Karpas-422 (cell line): Measurements from ENCODE around the gene SLC35F6. TPM values are rescaled to one million over a fixed set of nuclear protein-coding genes. Genes with fewer than 3 reads are reported as not detected.
"Not testable (repeated sequence)": the region's sequence is repeated elsewhere in the genome, so short reads cannot be mapped to it uniquely, and the experiment has no call there.

Source experiments
- DNase-seq: peaks from one replicate; pipeline ENCODE4 v3.0.0-alpha.2; 2015
- H2AFZ ChIP-seq: fragments of 200-600 bp; sonication (generic); 2 replicates; pipeline ENCODE4 v1.6.1; 2014; ENCODE audit warnings: antibody characterized with exemption, low read length, mixed read lengths
- H3K27ac ChIP-seq: fragments of 200-600 bp; sonication (generic); 2 replicates; pipeline ENCODE4 v1.5.1; 2014; ENCODE audit warnings: mild to moderate bottlenecking, low read length, moderate library complexity
- H3K27me3 ChIP-seq: fragments of 200-600 bp; sonication (generic); 2 replicates; pipeline ENCODE4 v1.6.1; 2014; ENCODE audit warnings: low read length, mixed read lengths
- H3K36me3 ChIP-seq: fragments of 200-600 bp; sonication (generic); 2 replicates; pipeline ENCODE4 v1.6.1; 2014; ENCODE audit warnings: low read length, mixed read lengths; ENCODE audit not compliant: insufficient read depth
- H3K4me1 ChIP-seq: fragments of 200-600 bp; sonication (generic); 2 replicates; pipeline ENCODE4 v1.6.1; 2014; ENCODE audit warnings: mild to moderate bottlenecking, low read length, mixed read lengths
- H3K4me2 ChIP-seq: fragments of 200-600 bp; sonication (generic); 2 replicates; pipeline ENCODE4 v1.6.1; 2014; ENCODE audit warnings: low read length, low read depth, mild to moderate bottlenecking; ENCODE audit not compliant: poor library complexity, severe bottlenecking
- H3K4me3 ChIP-seq: fragments of 200-600 bp; sonication (generic); 2 replicates; pipeline ENCODE4 v1.5.1; 2014; ENCODE audit warnings: mild to moderate bottlenecking, antibody characterized with exemption, low read length, mixed read lengths
- H3K79me2 ChIP-seq: fragments of 200-600 bp; sonication (generic); 2 replicates; pipeline ENCODE4 v1.6.1; 2014; ENCODE audit warnings: mild to moderate bottlenecking, low read length, mixed read lengths
- H3K9ac ChIP-seq: fragments of 200-600 bp; sonication (generic); 2 replicates; pipeline ENCODE4 v1.6.0; 2014; ENCODE audit warnings: low read length
- H3K9me2 ChIP-seq: fragments of 200-600 bp; sonication (generic), shearing (Covaris generic); replicated peaks from 2 replicates; pipeline ENCODE4 v1.6.0; 2014; ENCODE audit warnings: mild to moderate bottlenecking, low read length, moderate library complexity; ENCODE audit not compliant: insufficient read depth
- H3K9me3 ChIP-seq: fragments of 300-700, 200-600 bp; sonication (generic); 2 replicates; pipeline ENCODE4 v1.6.1; 2014; ENCODE audit warnings: low read length, mixed read lengths
- H4K20me1 ChIP-seq: fragments of 200-600 bp; sonication (generic); 2 replicates; pipeline ENCODE4 v1.6.1; 2014; ENCODE audit warnings: mild to moderate bottlenecking, antibody characterized with exemption, low read length, low read depth; ENCODE audit not compliant: insufficient read depth
- total RNA-seq: library from RNA; depleted of rRNA; stranded (reverse); fragments of >200 nt; shearing (Covaris generic); gene quantifications from 2 replicates; pipeline ENCODE4 v1.2.3, GENCODE V29; 2014; ENCODE audit warnings: low replicate concordance

The SLC35F6 gene
- total RNA-seq, 1 experiment from 2014 or later = 13.8 TPM

DNA sequence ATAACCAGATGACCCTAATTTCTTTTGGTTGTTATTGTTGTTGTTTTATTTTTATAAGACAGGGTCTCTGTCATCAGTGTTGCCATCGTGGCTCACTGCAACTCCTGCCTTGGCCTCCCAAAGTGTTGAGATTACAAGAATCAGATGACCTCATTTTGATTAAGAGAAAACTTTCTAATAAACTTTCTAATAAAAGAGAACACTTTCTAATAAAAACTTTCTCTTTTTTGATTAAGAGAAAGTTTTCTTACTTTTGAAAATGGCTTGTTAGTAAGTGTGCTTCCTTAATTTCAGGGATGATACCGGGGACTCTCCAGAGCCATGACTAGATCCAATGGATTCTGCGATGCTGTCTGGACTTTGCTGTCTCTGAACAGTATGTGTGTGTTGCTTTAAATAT, 29.4 kb downstream of the SLC35F6 start:
- H2AFZ ChIP-seq = no peak overlapping the region
- H3K79me2 ChIP-seq = peaks cover 34% of the 10 kb centered on the region
- no peak overlapping the region for H3K4me3 ChIP-seq
- no peaks in the 10 kb centered on the region for H4K20me1 ChIP-seq
- DNase-seq = no peak
- no peak overlapping the region for H3K4me2 ChIP-seq
- no peaks in the 10 kb centered on the region for H3K9me3 ChIP-seq
- H3K36me3 ChIP-seq = peaks cover 41% of the 10 kb centered on the region
- no peaks in the 10 kb centered on the region for H3K9me2 ChIP-seq
- no peak overlapping the region for H3K9ac ChIP-seq
- H3K27ac ChIP-seq = no peak overlapping the region
- no peaks in the 10 kb centered on the region for H3K4me1 ChIP-seq
- H3K27me3 ChIP-seq = no peaks in the 10 kb centered on the region

DNA sequence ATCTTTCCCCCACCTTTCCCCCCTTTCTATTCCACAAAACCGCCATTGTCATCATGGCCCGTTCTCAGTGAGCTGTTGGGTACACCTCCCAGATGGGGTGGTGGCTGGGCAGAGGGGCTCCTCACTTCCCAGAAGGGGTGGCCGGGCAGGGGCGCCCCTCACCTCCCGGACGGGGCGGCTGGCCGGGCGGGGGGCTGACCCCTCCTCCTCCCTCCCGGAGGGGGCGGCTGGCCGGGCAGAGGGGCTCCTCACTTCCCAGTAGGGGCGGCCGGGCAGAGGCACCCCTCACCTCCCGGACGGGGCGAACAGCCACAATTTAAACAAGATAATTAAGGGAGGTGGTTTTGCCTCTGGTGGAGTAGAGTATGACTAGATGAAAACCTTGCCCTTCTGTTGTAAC, 31.1 kb downstream of the SLC35F6 start:
- H3K4me2 ChIP-seq, DNase-seq, H3K9me2 ChIP-seq, H3K9me3 ChIP-seq, H4K20me1 ChIP-seq, H3K4me1 ChIP-seq, H2AFZ ChIP-seq, H3K27me3 ChIP-seq, H3K27ac ChIP-seq, H3K9ac ChIP-seq, H3K4me3 ChIP-seq: not testable (repeated sequence)
- H3K79me2 ChIP-seq = peaks cover 19% of the 10 kb centered on the region
- peaks cover 29% of the 10 kb centered on the region for H3K36me3 ChIP-seq

DNA sequence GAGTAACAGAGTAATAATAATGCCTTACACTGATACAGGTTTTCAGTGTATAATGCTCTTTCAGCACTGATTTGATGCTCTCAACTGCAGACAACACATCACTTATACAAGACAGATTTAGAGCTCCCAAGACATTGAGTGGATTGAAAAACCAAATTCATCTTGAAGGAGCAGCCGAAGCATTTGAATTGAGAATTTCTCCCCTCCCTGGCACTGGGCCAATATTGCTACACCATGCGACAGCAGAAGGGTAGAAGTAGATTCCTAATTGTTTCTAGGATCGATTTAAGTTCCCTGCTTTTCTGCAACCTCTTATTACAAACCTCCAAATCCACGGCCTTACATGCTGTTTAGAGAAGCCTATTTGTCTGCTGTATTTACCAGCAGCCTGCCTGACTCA, 37.2 kb downstream of the SLC35F6 start:
- H3K9ac ChIP-seq = no peak overlapping the region
- no peak overlapping the region for H3K4me3 ChIP-seq
- H3K79me2 ChIP-seq = no peaks in the 10 kb centered on the region
- no peaks in the 10 kb centered on the region for H3K4me1 ChIP-seq
- H3K9me3 ChIP-seq = no peaks in the 10 kb centered on the region
- H3K27me3 ChIP-seq = no peaks in the 10 kb centered on the region
- no peaks in the 10 kb centered on the region for H4K20me1 ChIP-seq
- no peak overlapping the region for H2AFZ ChIP-seq
- DNase-seq = no peak
- no peaks in the 10 kb centered on the region; the same call in 1 of the 2 replicates for H3K36me3 ChIP-seq
- no peak overlapping the region for H3K27ac ChIP-seq
- H3K9me2 ChIP-seq = no peaks in the 10 kb centered on the region
- H3K4me2 ChIP-seq = no peak overlapping the region

DNA sequence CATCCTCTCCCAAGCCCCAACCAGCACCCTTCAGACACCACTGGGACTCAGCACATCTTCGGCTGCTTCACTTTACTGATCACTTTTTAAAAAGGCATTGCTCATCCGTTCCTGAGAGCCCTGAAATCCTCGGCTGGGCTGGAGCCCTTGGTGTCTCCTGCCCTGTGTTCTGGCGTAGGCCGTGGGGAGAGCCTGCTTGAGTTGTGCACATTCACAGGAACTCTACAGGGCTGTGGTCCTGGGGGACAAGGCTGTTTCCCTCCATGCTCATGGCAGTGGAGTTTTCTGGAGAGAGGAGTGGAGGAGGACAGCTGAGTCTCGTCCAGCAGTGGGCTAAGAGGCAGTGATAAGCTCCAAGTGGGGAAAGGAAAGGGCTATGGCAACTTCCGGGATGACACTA, 37.7 kb downstream of the SLC35F6 start:
- Histone ChIP-seq H3K27ac (no peak overlapping the region), H3K4me1 (no peaks in the 10 kb centered on the region), H3K9me3 (no peaks in the 10 kb centered on the region), H4K20me1 (no peaks in the 10 kb centered on the region), H3K36me3 (no peaks in the 10 kb centered on the region; the same call in 1 of the 2 replicates), H3K9ac (no peak overlapping the region), H3K9me2 (no peaks in the 10 kb centered on the region), H2AFZ (no peak overlapping the region), H3K79me2 (no peaks in the 10 kb centered on the region), H3K4me3 (no peak overlapping the region), H3K4me2 (no peak overlapping the region), H3K27me3 (no peaks in the 10 kb centered on the region)
- DNase-seq = no peak

DNA sequence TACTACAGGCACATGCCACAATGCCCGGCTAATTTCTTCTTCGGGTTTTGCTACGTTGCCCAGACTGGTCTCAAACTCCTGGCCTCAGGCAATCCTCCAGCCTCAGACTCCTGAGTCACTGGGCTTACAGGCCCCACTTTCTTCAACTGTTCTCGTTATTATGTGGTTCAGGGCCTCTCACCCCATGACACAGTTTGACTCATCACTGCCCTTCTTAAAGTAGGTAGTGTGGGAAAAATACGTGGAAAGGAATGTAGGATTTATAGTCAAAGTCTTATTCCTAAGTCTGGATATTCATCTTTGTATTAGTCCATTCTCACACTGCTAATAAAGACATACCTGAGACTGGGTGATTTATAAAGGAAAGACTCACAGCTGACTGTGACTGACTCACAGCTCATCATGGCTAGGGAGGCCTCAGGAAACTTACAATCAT, 41.2 kb downstream of the SLC35F6 start:
- no peak overlapping the region for H3K27ac ChIP-seq
- no peak for DNase-seq
- H2AFZ ChIP-seq = no peak overlapping the region
- no peaks in the 10 kb centered on the region for H3K9me2 ChIP-seq
- no peaks in the 10 kb centered on the region for H3K79me2 ChIP-seq
- H3K36me3 ChIP-seq = no peaks in the 10 kb centered on the region
- H3K9ac ChIP-seq = no peak overlapping the region
- H3K27me3 ChIP-seq = no peaks in the 10 kb centered on the region
- H3K4me3 ChIP-seq = no peak overlapping the region
- H3K9me3 ChIP-seq = no peaks in the 10 kb centered on the region
- no peaks in the 10 kb centered on the region for H3K4me1 ChIP-seq
- H3K4me2 ChIP-seq = no peak overlapping the region
- no peaks in the 10 kb centered on the region for H4K20me1 ChIP-seq

DNA sequence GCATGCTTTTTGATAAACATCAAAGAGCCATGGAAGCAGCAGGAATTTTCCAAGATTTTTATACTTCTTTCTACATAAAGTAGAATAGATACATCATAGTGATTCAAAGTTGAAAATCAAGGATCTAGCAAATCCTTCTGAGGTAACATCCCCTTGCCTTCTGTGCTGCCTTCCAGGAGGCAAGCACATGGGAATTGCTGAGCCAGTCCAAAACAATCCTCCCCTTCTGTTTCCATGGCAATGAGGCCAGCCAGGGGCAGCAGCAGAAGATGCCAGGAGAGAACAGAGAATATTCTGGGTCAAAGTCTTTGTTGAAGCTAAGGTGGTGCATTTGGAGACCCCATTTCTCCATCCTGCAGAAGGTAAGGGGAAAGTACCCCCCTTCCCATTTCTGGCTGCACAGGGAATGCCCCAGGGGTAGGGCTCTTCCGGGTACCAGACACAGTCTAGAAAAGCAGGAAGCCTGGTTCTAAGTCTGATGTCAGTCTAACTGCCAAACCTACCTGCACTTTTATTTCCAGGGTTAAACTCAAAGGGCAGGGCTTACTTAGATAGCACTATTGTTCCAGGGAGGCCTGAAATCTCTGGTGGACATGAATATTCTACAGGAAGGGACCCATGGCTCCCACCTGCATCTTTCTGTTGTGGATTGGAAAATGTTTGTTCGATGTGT, 43.8 kb downstream of the SLC35F6 start:
- H3K36me3 ChIP-seq = no peaks in the 10 kb centered on the region
- H2AFZ ChIP-seq = no peak overlapping the region
- H3K4me2 ChIP-seq = no peak overlapping the region
- no peak overlapping the region for H3K27ac ChIP-seq
- no peaks in the 10 kb centered on the region for H3K79me2 ChIP-seq
- H3K4me3 ChIP-seq = no peak overlapping the region
- no peaks in the 10 kb centered on the region for H3K9me2 ChIP-seq
- no peak overlapping the region for H3K9ac ChIP-seq
- H3K9me3 ChIP-seq = no peaks in the 10 kb centered on the region
- no peak for DNase-seq
- no peaks in the 10 kb centered on the region for H3K27me3 ChIP-seq
- H3K4me1 ChIP-seq = no peaks in the 10 kb centered on the region
- H4K20me1 ChIP-seq = no peaks in the 10 kb centered on the region

DNA sequence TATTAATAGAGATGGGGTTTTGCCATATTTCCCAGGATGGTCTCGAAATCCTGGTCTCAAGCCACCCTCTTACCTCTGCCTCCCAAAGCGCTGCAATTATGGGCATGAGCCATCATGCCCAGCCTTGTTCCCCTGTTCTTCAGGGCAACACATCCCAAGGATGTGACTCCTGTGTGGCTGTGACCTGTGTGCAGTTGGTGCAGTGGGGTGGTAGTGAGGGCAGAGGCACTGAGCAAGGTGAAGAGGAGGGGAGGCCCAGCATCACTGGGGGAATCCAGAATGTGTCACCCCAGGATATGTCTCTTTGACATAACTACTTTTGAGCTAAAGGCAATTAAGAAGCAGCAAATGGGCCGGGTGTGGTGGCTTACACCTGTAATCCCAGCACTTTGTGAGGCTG, 45.1 kb downstream of the SLC35F6 start:
- H3K9me3 ChIP-seq = no peaks in the 10 kb centered on the region
- no peaks in the 10 kb centered on the region for H3K36me3 ChIP-seq
- H3K4me1 ChIP-seq = no peaks in the 10 kb centered on the region
- no peak overlapping the region for H3K4me2 ChIP-seq
- no peak overlapping the region for H3K27ac ChIP-seq
- H2AFZ ChIP-seq = no peak overlapping the region
- DNase-seq = no peak
- H3K4me3 ChIP-seq = no peak overlapping the region
- no peaks in the 10 kb centered on the region for H4K20me1 ChIP-seq
- H3K9me2 ChIP-seq = no peaks in the 10 kb centered on the region
- H3K27me3 ChIP-seq = no peaks in the 10 kb centered on the region
- H3K79me2 ChIP-seq = no peaks in the 10 kb centered on the region
- H3K9ac ChIP-seq = no peak overlapping the region

DNA sequence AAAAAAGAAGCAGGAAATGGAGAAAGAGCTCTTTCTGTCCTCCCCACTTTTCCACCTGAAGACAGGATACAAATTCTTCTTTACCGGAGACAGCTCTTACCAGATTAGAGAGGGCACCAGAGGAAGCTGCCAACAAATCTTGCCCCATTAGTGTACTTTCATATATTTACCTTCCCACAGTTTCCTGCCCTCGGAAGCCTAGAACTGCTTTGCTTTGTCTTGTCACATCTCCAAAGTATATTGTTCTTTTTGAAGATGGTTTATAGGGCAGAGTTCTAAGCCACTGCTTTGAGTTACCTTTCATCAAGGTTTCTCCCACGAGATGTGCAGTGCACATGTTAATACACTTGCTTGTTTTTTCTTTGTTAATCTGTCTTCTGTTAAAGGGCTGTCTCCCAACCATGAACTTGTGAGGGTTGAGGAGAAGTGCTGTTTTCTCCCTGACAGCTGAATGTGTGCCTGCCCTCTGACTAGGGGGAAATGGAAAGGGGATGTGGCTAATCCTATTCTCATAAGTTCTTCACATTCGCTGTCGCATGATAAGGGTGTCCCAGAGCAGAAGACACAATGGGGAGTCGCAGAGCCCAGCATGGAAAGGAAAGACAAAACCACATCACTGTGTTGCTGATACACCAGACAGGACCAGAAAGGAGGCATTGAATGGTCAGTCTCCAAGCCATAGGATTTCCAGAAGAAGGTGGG, 45.9 kb downstream of the SLC35F6 start:
- H3K4me3 ChIP-seq = no peak overlapping the region

More for the DNA sequence above, 45.9 kb downstream of the SLC35F6 start:
- Histone ChIP-seq H3K79me2 (no peaks in the 10 kb centered on the region), H3K9me3 (no peaks in the 10 kb centered on the region), H3K27ac (no peak overlapping the region), H3K4me1 (no peaks in the 10 kb centered on the region), H3K4me2 (no peak overlapping the region), H3K27me3 (no peaks in the 10 kb centered on the region), H4K20me1 (no peaks in the 10 kb centered on the region), H3K9ac (no peak overlapping the region), H2AFZ (no peak overlapping the region), H3K9me2 (no peaks in the 10 kb centered on the region), H3K36me3 (no peaks in the 10 kb centered on the region)
- DNase-seq = no peak
